Prostate gland (tissue), 2 donors: ENCODE data around the gene CSTPP1. TPM values are rescaled to one million over a fixed set of nuclear protein-coding genes. Genes with fewer than 3 reads are reported as not detected.
A peak's percentile ranks its signal among the peaks of the same experiment; 100 is the strongest.

Source experiments
- DNase-seq: peaks from one replicate; pipeline ENCODE4 v3.0.0-alpha.2; 2019; ENCODE audit warnings: low spot score
- H3K27ac ChIP-seq, 2 donors: fragments of 200-600 bp; sonication (generic); 2 replicates each; pipeline ENCODE4 v1.5.1; 2017 to 2019
- H3K27me3 ChIP-seq: fragments of 200-600 bp; sonication (generic); replicated peaks from 2 replicates; pipeline ENCODE4 v1.5.1; 2019; ENCODE audit not compliant: insufficient read depth
- H3K36me3 ChIP-seq, 2 donors: fragments of 200-600 bp; sonication (generic); 1 replicate in 1 of 2; 2 replicates in 1 of 2; pipeline versions ENCODE4 v1.5.1 to v1.8.1; 2017 to 2019
- H3K4me1 ChIP-seq: fragments of 200-600 bp; sonication (generic); replicated peaks from 2 replicates; pipeline ENCODE4 v1.5.1; 2019
- H3K4me3 ChIP-seq, 2 donors: fragments of 200-600 bp; sonication (generic); 2 replicates each; pipeline ENCODE4 v1.5.1; 2017 to 2019
- H3K9me3 ChIP-seq: fragments of 200-600 bp; sonication (generic); 2 replicates; pipeline ENCODE4 v1.5.1; 2017
- POLR2A ChIP-seq: fragments of 450-650 bp; IDR thresholded peaks from one replicate; pipeline ENCODE4 v1.6.1; 2016; ENCODE audit warnings: antibody characterized with exemption, mild to moderate bottlenecking
- POLR2AphosphoS5 ChIP-seq: sonication (generic); formaldehyde crosslinking; IDR thresholded peaks from one replicate; pipeline ENCODE4 v1.6.1; 2017; ENCODE audit warnings: antibody characterized with exemption
- WGBS: methylation state at CpG from one replicate; pipeline ENCODE4 v1.1.5; 2018; 5-methylcytosine and 5-hydroxymethylcytosine counted together
- intact Hi-C: fragments of 100-400 bp; cut with DNase I; formaldehyde crosslinking; loops from one replicate; pipeline ENCODE4 v1.14.2; 2022
- total RNA-seq, 2 donors: library from RNA; depleted of rRNA; stranded (reverse); fragments of >200 nt; gene quantifications; one replicate each; pipeline ENCODE4 v1.1.0, GENCODE V29; 2016
- TF ChIP-seq, protein P1 (sequence below), 4 experiments: fragments of 200-600 bp in 2 of 4; fragments of 450-650 bp in 2 of 4; sonication (generic) in 2 of 4; IDR thresholded peaks; 1 replicate in 3 of 4; 2 replicates in 1 of 4; pipeline ENCODE4 v1.5.1; 2016 to 2019; ENCODE audit warnings: antibody characterized with exemption in 4 of 4, mild to moderate bottlenecking in 2 of 4, moderate library complexity in 2 of 4

The CSTPP1 gene, protein sequence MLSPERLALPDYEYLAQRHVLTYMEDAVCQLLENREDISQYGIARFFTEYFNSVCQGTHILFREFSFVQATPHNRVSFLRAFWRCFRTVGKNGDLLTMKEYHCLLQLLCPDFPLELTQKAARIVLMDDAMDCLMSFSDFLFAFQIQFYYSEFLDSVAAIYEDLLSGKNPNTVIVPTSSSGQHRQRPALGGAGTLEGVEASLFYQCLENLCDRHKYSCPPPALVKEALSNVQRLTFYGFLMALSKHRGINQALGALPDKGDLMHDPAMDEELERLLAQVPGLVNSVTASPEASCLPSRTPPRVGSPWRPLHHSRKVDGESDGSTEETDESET
- 10 to 100 TPM; 28.5 to 47.0 TPM for total RNA-seq

DNA sequence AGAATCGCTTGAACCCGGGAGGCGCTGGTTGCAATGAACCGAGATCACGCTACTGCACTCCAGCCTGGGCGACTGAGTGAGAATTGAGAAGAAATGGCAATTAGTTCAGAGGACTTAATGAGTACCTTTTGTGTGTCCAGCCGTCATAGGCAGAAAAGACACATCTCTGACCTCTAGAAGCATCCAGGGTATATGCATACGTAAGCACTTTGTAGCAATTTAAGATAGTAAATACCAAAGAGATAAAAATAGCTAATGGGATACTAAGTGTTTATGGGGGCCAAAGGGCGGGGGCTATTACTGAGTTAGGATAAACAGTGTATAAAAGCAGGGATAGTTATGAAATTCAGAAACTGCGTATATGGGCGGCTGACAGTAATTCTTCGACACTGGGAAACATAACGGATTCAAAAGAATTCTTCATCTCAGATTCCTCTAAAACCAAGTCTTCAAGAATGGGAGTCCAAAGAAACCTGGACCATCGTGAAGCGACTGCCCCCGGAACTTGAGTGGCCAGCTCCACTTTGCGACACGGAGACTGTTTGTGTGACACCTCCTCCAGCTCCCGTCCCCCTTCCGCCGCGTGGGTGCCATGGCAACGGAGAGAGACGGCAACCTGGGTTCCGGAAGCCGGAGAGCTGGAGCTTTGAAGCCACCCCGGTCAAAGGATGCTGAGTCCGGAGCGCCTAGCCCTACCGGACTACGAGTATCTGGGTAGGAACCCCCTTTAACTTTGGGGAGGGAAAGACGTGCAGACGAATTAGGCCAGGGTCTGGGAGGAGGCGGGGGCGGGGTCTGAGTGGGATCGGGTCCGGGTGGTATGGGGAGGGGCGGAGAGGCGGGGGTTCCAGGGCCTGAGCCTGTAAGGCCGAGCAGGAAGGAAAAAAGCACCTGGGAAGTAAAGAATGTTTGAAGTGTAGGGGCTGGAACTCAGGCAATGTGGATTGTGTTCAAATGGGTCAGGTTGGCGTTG lies at the start of gene CSTPP1:
TSS of gene CSTPP1 (plus strand) at position 624 of the 973 bp plus-strand sequence. CDS start at position 669, 45 bp downstream.
- peak; percentile 83 for DNase-seq
- Histone ChIP-seq H3K27me3 (no peaks in the 10 kb centered on the region), H3K27ac (peak within 1 kb of the TSS; percentile 22 to 43), H3K36me3 (no peaks in the 10 kb centered on the region), H3K4me1 (no peaks in the 10 kb centered on the region), H3K4me3 (peak within 1 kb of the TSS; percentile 57 to 63), H3K9me3 (no peaks in the 10 kb centered on the region)
- WGBS: 20% methylated on average over 41 of the region's 41 CpGs
- intact Hi-C loops: no loop called here
- TF ChIP-seq POLR2A (no peak), POLR2AphosphoS5 (peak; percentile 93)
- TF ChIP-seq, protein P1, sequence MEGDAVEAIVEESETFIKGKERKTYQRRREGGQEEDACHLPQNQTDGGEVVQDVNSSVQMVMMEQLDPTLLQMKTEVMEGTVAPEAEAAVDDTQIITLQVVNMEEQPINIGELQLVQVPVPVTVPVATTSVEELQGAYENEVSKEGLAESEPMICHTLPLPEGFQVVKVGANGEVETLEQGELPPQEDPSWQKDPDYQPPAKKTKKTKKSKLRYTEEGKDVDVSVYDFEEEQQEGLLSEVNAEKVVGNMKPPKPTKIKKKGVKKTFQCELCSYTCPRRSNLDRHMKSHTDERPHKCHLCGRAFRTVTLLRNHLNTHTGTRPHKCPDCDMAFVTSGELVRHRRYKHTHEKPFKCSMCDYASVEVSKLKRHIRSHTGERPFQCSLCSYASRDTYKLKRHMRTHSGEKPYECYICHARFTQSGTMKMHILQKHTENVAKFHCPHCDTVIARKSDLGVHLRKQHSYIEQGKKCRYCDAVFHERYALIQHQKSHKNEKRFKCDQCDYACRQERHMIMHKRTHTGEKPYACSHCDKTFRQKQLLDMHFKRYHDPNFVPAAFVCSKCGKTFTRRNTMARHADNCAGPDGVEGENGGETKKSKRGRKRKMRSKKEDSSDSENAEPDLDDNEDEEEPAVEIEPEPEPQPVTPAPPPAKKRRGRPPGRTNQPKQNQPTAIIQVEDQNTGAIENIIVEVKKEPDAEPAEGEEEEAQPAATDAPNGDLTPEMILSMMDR (IDR thresholded peaks at IDR 0.05): peak in 2 of 4 experiments; percentile 19 to 22

DNA sequence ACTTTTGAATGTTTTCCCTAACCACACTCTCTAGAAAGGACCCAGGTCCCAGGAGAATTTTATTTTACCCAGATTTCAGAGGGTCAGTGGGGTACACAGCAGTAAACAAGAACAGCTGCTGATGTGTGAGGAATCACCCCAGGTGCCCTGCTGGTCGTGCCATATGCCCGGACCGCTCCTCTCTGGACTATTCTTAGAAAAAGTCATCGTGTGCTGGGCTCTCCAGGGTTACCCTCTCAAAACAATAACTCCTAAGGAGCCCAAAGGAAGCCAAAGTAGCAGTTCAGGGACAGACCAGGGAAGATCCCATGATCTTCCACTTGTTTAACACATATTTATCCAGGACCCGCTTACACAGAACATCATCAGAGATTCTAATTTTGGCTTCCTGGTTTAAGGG lies 47.9 kb upstream of the CSTPP1 start:
- H3K27me3 ChIP-seq: no peaks in the 10 kb centered on the region
- no peak overlapping the region for H3K4me3 ChIP-seq
- WGBS: 90% methylated on average over 5 of the region's 5 CpGs
- intact Hi-C loops: loop anchor here (1.0 to 10.0 kb wide), 2 partner anchors 265 to 466 kb away; partner anchors contain the start of gene MYBPC3
- H3K9me3 ChIP-seq: no peaks in the 10 kb centered on the region
- no peaks in the 10 kb centered on the region for H3K4me1 ChIP-seq
- TF ChIP-seq POLR2AphosphoS5 (no peak), POLR2A (no peak)
- TF ChIP-seq, protein P1 (IDR thresholded peaks at IDR 0.05): no peak
- H3K36me3 ChIP-seq: no peaks in the 10 kb centered on the region
- no peak overlapping the region for H3K27ac ChIP-seq
- DNase-seq: no peak

DNA sequence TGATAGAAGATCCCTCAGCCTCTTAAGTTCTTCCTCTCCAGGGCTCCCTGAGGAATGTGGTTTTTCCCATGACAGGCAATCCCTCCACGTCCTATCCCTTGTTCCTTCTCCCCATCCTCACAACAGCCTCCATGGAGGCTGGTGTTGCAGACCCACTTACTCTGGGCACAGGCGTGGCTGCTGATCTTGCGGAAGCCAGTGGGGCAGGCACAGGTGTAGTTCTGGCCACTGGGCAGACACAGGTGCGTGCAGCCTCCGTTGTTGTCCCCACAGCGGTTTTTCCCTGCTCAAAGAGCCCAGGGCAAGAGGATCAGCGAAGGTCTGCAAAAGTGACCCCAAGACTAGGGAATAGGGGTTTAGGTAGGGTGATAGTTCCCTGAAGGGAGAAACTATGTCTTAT lies 47.3 kb upstream of the CSTPP1 start:
- Histone ChIP-seq H3K4me1 (no peaks in the 10 kb centered on the region), H3K27me3 (no peaks in the 10 kb centered on the region), H3K27ac (no peak overlapping the region), H3K4me3 (no peak overlapping the region), H3K36me3 (no peaks in the 10 kb centered on the region), H3K9me3 (no peaks in the 10 kb centered on the region)
- TF ChIP-seq POLR2A (no peak), POLR2AphosphoS5 (no peak)
- TF ChIP-seq, protein P1 (IDR thresholded peaks at IDR 0.05): no peak
- intact Hi-C loops: loop anchor here (1.0 to 10.0 kb wide), 2 partner anchors 264 to 466 kb away; partner anchors contain the start of gene MYBPC3
- 95% methylated on average over 7 of the region's 7 CpGs for WGBS
- no peak for DNase-seq

DNA sequence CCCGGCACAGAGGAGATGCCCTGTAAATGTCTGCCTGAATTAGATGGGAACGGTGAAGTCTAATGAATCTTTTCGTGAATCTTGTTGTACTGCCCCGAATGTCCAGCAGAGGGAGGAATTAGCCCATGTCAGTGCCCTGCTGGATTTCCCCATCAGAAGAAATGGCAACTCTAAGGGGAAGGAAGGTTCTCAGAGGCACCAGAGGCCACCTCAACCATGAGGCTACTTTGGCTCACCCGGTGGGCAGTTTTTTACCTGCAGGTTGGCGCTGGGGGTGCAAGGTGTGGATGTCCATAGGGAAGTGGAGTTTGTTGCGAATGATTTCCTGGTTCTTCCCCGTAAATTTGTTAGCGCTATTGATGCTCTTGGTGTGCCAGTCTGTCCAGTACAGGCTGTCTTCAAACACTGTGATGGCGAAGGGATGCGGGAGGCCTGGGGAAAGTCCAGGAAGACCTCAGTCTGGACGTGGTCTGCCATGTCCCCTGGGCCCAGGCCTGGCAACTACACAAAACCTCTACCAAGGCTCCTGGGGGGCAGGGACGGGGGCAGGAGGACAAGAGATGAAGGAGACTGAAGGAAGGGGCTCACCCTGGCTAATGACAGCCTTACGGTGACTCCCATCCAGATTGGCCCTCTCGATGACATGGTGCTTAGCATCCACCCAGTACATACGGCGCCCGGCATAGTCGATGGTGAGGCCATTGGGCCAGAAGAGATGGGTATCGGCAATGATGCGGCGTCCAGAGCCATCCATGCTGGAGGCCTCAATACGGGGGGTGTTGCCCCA lies 46.7 kb upstream of the CSTPP1 start:
- Histone ChIP-seq H3K36me3 (no peaks in the 10 kb centered on the region), H3K4me1 (no peaks in the 10 kb centered on the region), H3K27me3 (no peaks in the 10 kb centered on the region), H3K9me3 (no peaks in the 10 kb centered on the region), H3K27ac (no peak overlapping the region), H3K4me3 (no peak overlapping the region)
- peak; percentile 70 for TF ChIP-seq POLR2AphosphoS5
- TF ChIP-seq, protein P1 (IDR thresholded peaks at IDR 0.05): peak; percentile 76 to 94 (median 90)
- no peak for TF ChIP-seq POLR2A
- intact Hi-C loops: loop anchor here (1.0 to 10.0 kb wide), 2 partner anchors 263 to 465 kb away; partner anchors contain the start of gene MYBPC3
- WGBS: 60% methylated on average over 23 of the region's 23 CpGs
- DNase-seq: peak; percentile 76
